IMR-90 (cell line): ENCODE data around the gene HPSE2. TPM values are rescaled to one million over a fixed set of nuclear protein-coding genes. Genes with fewer than 3 reads are reported as not detected.

Experiments
- ATAC-seq: fragments of 200-7000 bp; cut with Tn5 transposase; 2 replicates; pipeline ENCODE4 v1.9.1; 2020; ENCODE audit warnings: low read depth, mild to moderate bottlenecking, moderate library complexity
- BruUV-seq: library from RNA; stranded (reverse); fragments of 400-500 nt; replicated peaks from 2 replicates; lab custom pipeline; 2021; lab: Mats Ljungman, UMichigan
- CTCF ChIA-PET: fragments of 300-600 bp; formaldehyde crosslinking; extraction: SDS; loops from one replicate; lab custom pipeline; 2021; ENCODE audit warnings: antibody characterized with exemption; lab: Yijun Ruan, JAX
- POLR2A ChIA-PET: fragments of 300-600 bp; sonication (Branson Sonifier 250); formaldehyde crosslinking; loops from one replicate; lab custom pipeline; 2022; ENCODE audit warnings: antibody characterized with exemption; ENCODE audit not compliant: unreplicated experiment; lab: Charles Lee
- DNase-seq: peaks from one replicate; pipeline ENCODE4 v3.0.0; 2013
- H2AFZ ChIP-seq: replicated peaks from 2 replicates; pipeline ENCODE3; 2013; ENCODE audit warnings: low read length, mild to moderate bottlenecking; ENCODE audit not compliant: poor library complexity
- H2AK5ac ChIP-seq: 2 replicates; pipeline ENCODE4 v1.6.1; 2013; ENCODE audit warnings: low read depth, low read length, inconsistent platforms
- H2AK9ac ChIP-seq: replicated peaks from 2 replicates; pipeline ENCODE3; 2013; ENCODE audit warnings: mild to moderate bottlenecking, low read depth, low read length, moderate library complexity; ENCODE audit not compliant: poor library complexity
- H2BK120ac ChIP-seq: 2 replicates; pipeline ENCODE4 v1.6.1; 2013; ENCODE audit warnings: low read depth, low read length, inconsistent platforms
- H2BK15ac ChIP-seq: 3 replicates; pipeline ENCODE4 v1.6.1; 2013; ENCODE audit warnings: low read depth, low read length, inconsistent platforms
- H2BK20ac ChIP-seq: 2 replicates; pipeline ENCODE4 v1.6.1; 2013; ENCODE audit warnings: low read depth, mild to moderate bottlenecking, inconsistent platforms, low read length, moderate library complexity
- H2BK5ac ChIP-seq: 2 replicates; pipeline ENCODE4 v1.6.1; 2013; ENCODE audit warnings: mild to moderate bottlenecking, low read depth, low read length, inconsistent platforms; ENCODE audit not compliant: poor library complexity, severe bottlenecking
- H3K14ac ChIP-seq: replicated peaks from 2 replicates; pipeline ENCODE4 v1.6.1; 2013; ENCODE audit warnings: low read depth, low read length, inconsistent platforms
- H3K18ac ChIP-seq: 2 replicates; pipeline ENCODE4 v1.6.1; 2013; ENCODE audit warnings: low read depth, low read length, control low read depth
- H3K23ac ChIP-seq: 2 replicates; pipeline ENCODE4 v1.6.1; 2013; ENCODE audit warnings: low read depth, low read length, inconsistent platforms
- H3K27ac ChIP-seq: 2 replicates; pipeline ENCODE4 v1.5.1; 2013; ENCODE audit warnings: mild to moderate bottlenecking, control low read depth, low read length; ENCODE audit not compliant: insufficient read depth
- H3K27me3 ChIP-seq: 2 replicates; pipeline ENCODE4 v1.6.1; 2013; ENCODE audit warnings: low read length; ENCODE audit not compliant: control insufficient read depth, insufficient read depth
- H3K36me3 ChIP-seq: 2 replicates; pipeline ENCODE4 v1.6.1; 2013; ENCODE audit warnings: low read length, mixed read lengths; ENCODE audit not compliant: control insufficient read depth, insufficient read depth
- H3K4ac ChIP-seq: 2 replicates; pipeline ENCODE4 v1.6.1; 2013; ENCODE audit warnings: low read depth, low read length, inconsistent platforms
- H3K4me1 ChIP-seq: 2 replicates; pipeline ENCODE4 v1.6.1; 2013; ENCODE audit warnings: low read length, mixed read lengths; ENCODE audit not compliant: control insufficient read depth, insufficient read depth
- H3K4me2 ChIP-seq: 2 replicates; pipeline ENCODE4 v1.6.1; 2013; ENCODE audit warnings: low read depth, mild to moderate bottlenecking, control low read depth, low read length, moderate library complexity
- H3K4me3 ChIP-seq: 2 replicates; pipeline ENCODE4 v1.5.1; 2013; ENCODE audit warnings: low read depth, mild to moderate bottlenecking, control low read depth, low read length, moderate library complexity; ENCODE audit not compliant: insufficient read depth
- H3K56ac ChIP-seq: 2 replicates; pipeline ENCODE4 v1.6.1; 2013; ENCODE audit warnings: low read length, inconsistent platforms; ENCODE audit not compliant: insufficient read depth; ENCODE audit errors: extremely low read depth
- H3K79me1 ChIP-seq, 2 experiments: 2 replicates each; pipeline ENCODE4 v1.6.1; 2013; ENCODE audit warnings: low read length in 2 of 2, inconsistent platforms in 1 of 2, low read depth in 1 of 2
- H3K9ac ChIP-seq: 2 replicates; pipeline ENCODE4 v1.6.1; 2013; ENCODE audit warnings: low read depth, low read length, control low read depth
- H3K9me1 ChIP-seq: 2 replicates; pipeline ENCODE4 v1.6.1; 2013; ENCODE audit warnings: low read length, inconsistent platforms; ENCODE audit not compliant: insufficient read depth
- H3K9me3 ChIP-seq: 2 replicates; pipeline ENCODE4 v1.6.1; 2013; ENCODE audit warnings: low read length; ENCODE audit not compliant: control insufficient read depth, insufficient read depth
- H4K20me1 ChIP-seq: 2 replicates; pipeline ENCODE4 v1.6.1; 2013; ENCODE audit warnings: low read length, inconsistent platforms; ENCODE audit not compliant: insufficient read depth
- H4K5ac ChIP-seq: 2 replicates; pipeline ENCODE4 v1.6.1; 2013; ENCODE audit warnings: mild to moderate bottlenecking, low read depth, low read length, control low read depth
- H4K8ac ChIP-seq, 2 experiments: 2 replicates each; pipeline ENCODE4 v1.6.1; 2013; ENCODE audit warnings: low read depth in 2 of 2, low read length in 2 of 2, control low read depth in 1 of 2, inconsistent platforms in 1 of 2
- H4K91ac ChIP-seq: 2 replicates; pipeline ENCODE4 v1.6.1; 2013; ENCODE audit warnings: low read depth, low read length, inconsistent platforms; ENCODE audit not compliant: insufficient read depth
- BHLHE40 ChIP-seq: fragments of 150-350 bp; IDR thresholded peaks from 2 replicates; pipeline ENCODE4 v1.6.1; 2016; ENCODE audit warnings: mild to moderate bottlenecking, low read depth, low read length
- CEBPB ChIP-seq: IDR thresholded peaks from 2 replicates; pipeline ENCODE4 v1.6.1; 2012; ENCODE audit warnings: low read depth, low read length, improper control_type of control experiment
- CHD1 ChIP-seq: IDR thresholded peaks from 2 replicates; pipeline ENCODE4 v1.6.1; 2012; ENCODE audit warnings: low read depth, low read length, improper control_type of control experiment
- FOS ChIP-seq: fragments of 150-350 bp; IDR thresholded peaks from 2 replicates; pipeline ENCODE4 v1.6.1; 2016; ENCODE audit warnings: low read depth, low read length
- MAFK ChIP-seq: IDR thresholded peaks from 2 replicates; pipeline ENCODE4 v1.6.1; 2012; ENCODE audit warnings: low read depth, low read length, improper control_type of control experiment
- MAZ ChIP-seq: IDR thresholded peaks from 2 replicates; pipeline ENCODE4 v1.6.1; 2012; ENCODE audit warnings: low read depth, mild to moderate bottlenecking, low read length, improper control_type of control experiment, moderate library complexity, borderline replicate concordance
- MXI1 ChIP-seq: IDR thresholded peaks from 2 replicates; pipeline ENCODE4 v1.6.1; 2012; ENCODE audit warnings: low read depth, mild to moderate bottlenecking, low read length, moderate library complexity, borderline replicate concordance
- NFE2L2 ChIP-seq: fragments of 150-350 bp; IDR thresholded peaks from 2 replicates; pipeline ENCODE4 v1.6.1; 2016; ENCODE audit warnings: low read depth, mild to moderate bottlenecking, low read length
- POLR2A ChIP-seq: IDR thresholded peaks from 2 replicates; pipeline ENCODE4 v1.6.1; 2012; ENCODE audit warnings: mild to moderate bottlenecking, low read depth, low read length
- RAD21 ChIP-seq: IDR thresholded peaks from 2 replicates; pipeline ENCODE4 v1.6.1; 2012; ENCODE audit warnings: low read length, improper control_type of control experiment
- RCOR1 ChIP-seq: IDR thresholded peaks from 2 replicates; pipeline ENCODE4 v1.6.1; 2012; ENCODE audit warnings: mild to moderate bottlenecking, low read length, improper control_type of control experiment; ENCODE audit not compliant: insufficient replicate concordance
- RFX5 ChIP-seq: IDR thresholded peaks from 2 replicates; pipeline ENCODE4 v1.8.0; 2012; ENCODE audit warnings: low read depth, mild to moderate bottlenecking, low read length, moderate library complexity
- SMC3 ChIP-seq: fragments of 150-350 bp; IDR thresholded peaks from 2 replicates; pipeline ENCODE4 v1.6.1; 2016; ENCODE audit warnings: low read depth, mild to moderate bottlenecking, antibody characterized with exemption, low read length, moderate library complexity
- WGBS, 2 experiments: methylation state at CpG; one replicate each; pipeline versions ENCODE4 v1.1.5 to v1.1.7; 2013; ENCODE audit warnings: missing lambda C conversion rate in 2 of 2; ENCODE audit not compliant: insufficient read length in 1 of 2; ENCODE audit errors: extremely low coverage in 2 of 2; 5-methylcytosine and 5-hydroxymethylcytosine counted together
- dilution Hi-C: fragments of 300-500 bp; cut with HindIII; formaldehyde crosslinking; loops from one replicate; pipeline ENCODE4 v1.14.3; 2018; ENCODE audit warnings: low sequenced_read_pairs; ENCODE audit not compliant: unreplicated experiment
- in situ Hi-C: fragments of 300-500 bp; cut with MboI; formaldehyde crosslinking; loops from 3 replicates; pipeline ENCODE4 v1.14.3; 2019; ENCODE audit warnings: low sequenced_read_pairs, inconsistent platforms, mixed read lengths
- intact Hi-C: fragments of 100-400 bp; cut with micrococcal nuclease; formaldehyde crosslinking; loops from 2 replicates; pipeline ENCODE4 v1.10.0; 2022
- polyA plus RNA-seq, 3 experiments: library from polyadenylated mRNA; depleted of rRNA; stranded (reverse); fragments of >200 nt; gene quantifications; 2 replicates each; pipeline ENCODE4 v1.2.3, GENCODE V29; 2012; ENCODE audit warnings: low replicate concordance in 1 of 3
- total RNA-seq: library from RNA; depleted of rRNA; stranded (reverse); fragments of >200 nt; gene quantifications from 2 replicates; pipeline ENCODE4 v1.2.3, GENCODE V29; 2012
- TF ChIP-seq, protein P1 (sequence below): fragments of 150-350 bp; IDR thresholded peaks from 2 replicates; pipeline ENCODE4 v1.6.1; 2017; ENCODE audit warnings: mild to moderate bottlenecking, antibody characterized with exemption, low read length, low read depth
- TF ChIP-seq, protein P2 (sequence below): conservative IDR thresholded peaks from 2 replicates; pipeline ENCODE4 v1.5.1; 2012; ENCODE audit warnings: mild to moderate bottlenecking, low read depth, low read length, improper control_type of control experiment
- TF ChIP-seq, protein P3 (sequence below): fragments of 150-350 bp; IDR thresholded peaks from 2 replicates; pipeline ENCODE4 v1.6.1; 2016; ENCODE audit warnings: low read depth, mild to moderate bottlenecking, low read length, moderate library complexity, borderline replicate concordance

Gene HPSE2
- total and polyA plus RNA-seq, 2 of the 4 experiments (the other 2 are of a cell fraction), result not detected

DNA sequence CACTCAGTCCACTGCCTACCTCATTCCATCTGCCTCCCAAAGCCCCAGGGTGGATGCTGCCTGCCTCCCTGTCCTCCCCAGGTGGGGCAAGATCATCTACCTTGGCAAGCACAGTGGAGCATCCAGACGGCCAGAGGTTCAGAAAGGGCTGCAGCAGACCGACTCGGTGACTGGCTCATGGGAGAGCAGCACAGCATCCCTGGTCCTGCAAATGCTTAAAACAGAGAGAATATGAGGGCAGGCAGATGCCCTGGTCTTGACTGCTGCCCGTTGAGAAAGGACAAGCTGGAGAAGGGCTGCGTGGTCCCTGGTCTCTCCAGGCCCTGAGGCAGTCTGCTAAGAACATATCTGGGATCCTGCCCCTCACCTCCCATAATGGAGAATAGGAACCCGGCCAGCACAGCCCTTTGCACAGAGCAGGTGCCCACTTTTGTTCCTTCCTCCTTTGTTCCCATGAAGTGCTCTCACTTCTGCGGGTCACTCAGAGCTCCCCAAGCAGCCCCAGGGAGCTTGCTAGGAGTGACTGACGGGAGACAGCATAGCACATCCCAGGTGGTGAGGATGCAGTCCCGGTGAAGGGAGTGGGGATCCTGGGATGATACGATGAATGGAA, 790.3 kb downstream of the HPSE2 start:
- no peak overlapping the region for H3K14ac ChIP-seq
- H2AK5ac ChIP-seq, result peak overlapping the region; percentile 55; the same call in 1 of the 2 replicates
- H2AK9ac ChIP-seq, result peak overlapping the region; percentile 81
- no peak overlapping the region for H2BK20ac ChIP-seq
- H4K20me1 ChIP-seq, result peaks cover 4% of the 10 kb centered on the region; the same call in 1 of the 2 replicates
- H3K27me3 ChIP-seq, result no peaks in the 10 kb centered on the region
- no peak overlapping the region for H3K4me3 ChIP-seq
- no peak overlapping the region for H2BK15ac ChIP-seq
- no peak for ATAC-seq
- H3K9me1 ChIP-seq, result peaks cover 15% of the 10 kb centered on the region
- POLR2A ChIA-PET, result no interaction called here
- no peak overlapping the region for H3K18ac ChIP-seq
- in situ Hi-C loops (no loop called here), dilution Hi-C loops (no loop called here), intact Hi-C loops (no loop called here)
- WGBS, 2 experiments, result 96% methylated on average over 3 of the region's 10 CpGs; no CpG with 5 or more reads in 1 of the 2 experiments
- no peaks in the 10 kb centered on the region for H3K9me3 ChIP-seq
- H4K8ac ChIP-seq, result no peak overlapping the region
- H3K4me2 ChIP-seq, result peak overlapping the region; percentile 74; the same call in 1 of the 2 replicates
- no peak overlapping the region for H4K5ac ChIP-seq
- no peak overlapping the region for H3K27ac ChIP-seq
- no peak overlapping the region for H3K9ac ChIP-seq
- peak overlapping the region; percentile 16 for H2AFZ ChIP-seq
- BruUV-seq, result no TSS peak
- peaks cover 26 to 38% of the 10 kb centered on the region in 2 experiments for H3K79me1 ChIP-seq
- no peak overlapping the region for H2BK5ac ChIP-seq
- H3K4me1 ChIP-seq, result peaks cover 3% of the 10 kb centered on the region; the same call in 1 of the 2 replicates
- H3K56ac ChIP-seq, result no peak overlapping the region
- no peak overlapping the region for H2BK120ac ChIP-seq
- CTCF ChIA-PET, result no interaction called here
- no peak for DNase-seq
- H3K23ac ChIP-seq, result no peak overlapping the region; the same call in 1 of the 2 replicates
- peaks cover 23% of the 10 kb centered on the region for H3K36me3 ChIP-seq
- TF ChIP-seq MXI1 (no peak), BHLHE40 (no peak), NFE2L2 (no peak), MAZ (no peak), RCOR1 (no peak), CHD1 (no peak), FOS (no peak), RAD21 (no peak), RFX5 (no peak), CEBPB (no peak), MAFK (no peak), POLR2A (no peak), SMC3 (no peak)
- TF ChIP-seq, protein P1, sequence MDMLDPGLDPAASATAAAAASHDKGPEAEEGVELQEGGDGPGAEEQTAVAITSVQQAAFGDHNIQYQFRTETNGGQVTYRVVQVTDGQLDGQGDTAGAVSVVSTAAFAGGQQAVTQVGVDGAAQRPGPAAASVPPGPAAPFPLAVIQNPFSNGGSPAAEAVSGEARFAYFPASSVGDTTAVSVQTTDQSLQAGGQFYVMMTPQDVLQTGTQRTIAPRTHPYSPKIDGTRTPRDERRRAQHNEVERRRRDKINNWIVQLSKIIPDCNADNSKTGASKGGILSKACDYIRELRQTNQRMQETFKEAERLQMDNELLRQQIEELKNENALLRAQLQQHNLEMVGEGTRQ, result no peak
- TF ChIP-seq, protein P2, sequence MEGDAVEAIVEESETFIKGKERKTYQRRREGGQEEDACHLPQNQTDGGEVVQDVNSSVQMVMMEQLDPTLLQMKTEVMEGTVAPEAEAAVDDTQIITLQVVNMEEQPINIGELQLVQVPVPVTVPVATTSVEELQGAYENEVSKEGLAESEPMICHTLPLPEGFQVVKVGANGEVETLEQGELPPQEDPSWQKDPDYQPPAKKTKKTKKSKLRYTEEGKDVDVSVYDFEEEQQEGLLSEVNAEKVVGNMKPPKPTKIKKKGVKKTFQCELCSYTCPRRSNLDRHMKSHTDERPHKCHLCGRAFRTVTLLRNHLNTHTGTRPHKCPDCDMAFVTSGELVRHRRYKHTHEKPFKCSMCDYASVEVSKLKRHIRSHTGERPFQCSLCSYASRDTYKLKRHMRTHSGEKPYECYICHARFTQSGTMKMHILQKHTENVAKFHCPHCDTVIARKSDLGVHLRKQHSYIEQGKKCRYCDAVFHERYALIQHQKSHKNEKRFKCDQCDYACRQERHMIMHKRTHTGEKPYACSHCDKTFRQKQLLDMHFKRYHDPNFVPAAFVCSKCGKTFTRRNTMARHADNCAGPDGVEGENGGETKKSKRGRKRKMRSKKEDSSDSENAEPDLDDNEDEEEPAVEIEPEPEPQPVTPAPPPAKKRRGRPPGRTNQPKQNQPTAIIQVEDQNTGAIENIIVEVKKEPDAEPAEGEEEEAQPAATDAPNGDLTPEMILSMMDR, result no peak
- TF ChIP-seq, protein P3, sequence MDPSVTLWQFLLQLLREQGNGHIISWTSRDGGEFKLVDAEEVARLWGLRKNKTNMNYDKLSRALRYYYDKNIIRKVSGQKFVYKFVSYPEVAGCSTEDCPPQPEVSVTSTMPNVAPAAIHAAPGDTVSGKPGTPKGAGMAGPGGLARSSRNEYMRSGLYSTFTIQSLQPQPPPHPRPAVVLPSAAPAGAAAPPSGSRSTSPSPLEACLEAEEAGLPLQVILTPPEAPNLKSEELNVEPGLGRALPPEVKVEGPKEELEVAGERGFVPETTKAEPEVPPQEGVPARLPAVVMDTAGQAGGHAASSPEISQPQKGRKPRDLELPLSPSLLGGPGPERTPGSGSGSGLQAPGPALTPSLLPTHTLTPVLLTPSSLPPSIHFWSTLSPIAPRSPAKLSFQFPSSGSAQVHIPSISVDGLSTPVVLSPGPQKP, result no peak
- no peak overlapping the region for H4K91ac ChIP-seq
- H3K4ac ChIP-seq, result peak overlapping the region; percentile 25; the same call in 1 of the 2 replicates
